NCI-H526 treated with DMSO at 0.1 percent for 48 hours (cell line): ENCODE data around the gene TBC1D16.
"Not testable (repeated sequence)": the region's sequence is repeated elsewhere in the genome, so short reads cannot be mapped to it uniquely, and the experiment has no call there.

Experiments used
- DNase-seq: peaks from one replicate; lab custom pipeline; 2025; lab: John Stamatoyannopoulos, UW

TBC1D16 gene

DNA sequence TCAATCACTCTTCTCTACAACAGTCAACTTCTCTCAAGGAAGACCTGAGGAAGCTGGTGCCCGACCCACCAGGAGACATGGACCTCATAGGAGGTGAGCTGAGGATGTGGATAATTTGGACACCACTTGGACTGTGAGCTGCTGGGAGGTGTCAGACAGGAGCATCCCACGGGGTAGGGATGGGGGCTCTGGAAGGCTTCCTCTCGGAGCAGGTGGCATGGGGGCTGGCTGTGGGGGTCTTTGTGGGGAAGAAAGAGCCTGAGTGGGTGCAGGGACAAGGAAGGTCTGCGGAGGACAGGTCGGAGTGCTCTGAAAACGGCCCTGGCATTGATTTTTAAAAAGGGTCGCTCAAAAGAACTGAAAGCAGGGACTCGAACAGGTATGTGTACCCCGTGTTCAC is 64.0 kb downstream of the TBC1D16 start:
- DNase-seq: no peak

DNA sequence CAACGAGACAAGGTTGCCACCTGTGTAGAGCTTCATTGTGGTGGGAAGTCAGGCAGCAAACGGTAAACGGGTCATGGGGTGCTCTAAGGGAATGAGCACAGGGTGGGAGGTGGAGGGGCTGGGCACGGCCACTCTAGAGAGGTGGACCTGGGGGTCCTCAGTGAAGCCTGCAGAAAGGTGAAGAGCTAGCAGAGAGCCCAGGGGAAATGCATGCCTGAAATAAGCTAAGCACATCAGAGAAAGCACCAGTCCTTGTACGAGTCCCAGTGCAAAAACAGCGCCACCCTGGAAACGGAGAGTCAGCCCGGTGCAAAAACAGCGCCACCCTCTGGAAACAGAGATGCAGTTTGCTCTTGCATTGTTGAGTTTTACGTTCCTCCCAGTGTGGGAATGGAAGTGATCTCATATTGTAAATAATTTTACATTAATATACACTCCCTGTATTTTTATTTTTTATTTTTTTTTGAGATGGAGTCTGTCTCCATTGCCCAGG is 65.0 kb downstream of the TBC1D16 start:
- DNase-seq: peak; percentile 36

- no peak for DNase-seq
Measured at GRCh38 chr17:79969906-79970305, 65.8 kb downstream of the TBC1D16 start.

DNA sequence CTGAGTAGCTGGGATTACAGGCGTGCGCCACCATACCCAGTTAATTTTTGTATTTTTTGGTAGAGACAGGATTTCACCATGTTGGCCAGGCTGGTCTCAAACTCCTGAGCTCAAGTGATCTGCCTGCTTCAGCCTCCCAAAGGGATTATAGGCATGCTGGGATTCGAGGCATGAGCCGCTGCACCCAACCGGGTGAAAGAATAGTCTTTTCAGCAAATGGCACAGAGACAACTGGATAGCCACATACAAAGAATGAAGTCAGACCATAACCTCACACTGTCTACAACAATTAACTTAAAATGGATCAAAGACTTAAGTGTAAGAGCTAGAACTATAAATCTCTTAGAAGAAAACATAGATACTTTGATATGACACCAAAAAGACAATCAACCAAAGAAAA is 67.6 kb downstream of the TBC1D16 start:
- no peak for DNase-seq

GRCh38 chr17:79966681-79967080 is 69.0 kb downstream of the TBC1D16 start:
- no peak for DNase-seq

GRCh38 chr17:79965806-79966205 is 69.9 kb downstream of the TBC1D16 start:
- no peak for DNase-seq

- DNase-seq: not testable (repeated sequence)
Measured at GRCh38 chr17:79962467-79962866, 73.2 kb downstream of the TBC1D16 start.

DNA sequence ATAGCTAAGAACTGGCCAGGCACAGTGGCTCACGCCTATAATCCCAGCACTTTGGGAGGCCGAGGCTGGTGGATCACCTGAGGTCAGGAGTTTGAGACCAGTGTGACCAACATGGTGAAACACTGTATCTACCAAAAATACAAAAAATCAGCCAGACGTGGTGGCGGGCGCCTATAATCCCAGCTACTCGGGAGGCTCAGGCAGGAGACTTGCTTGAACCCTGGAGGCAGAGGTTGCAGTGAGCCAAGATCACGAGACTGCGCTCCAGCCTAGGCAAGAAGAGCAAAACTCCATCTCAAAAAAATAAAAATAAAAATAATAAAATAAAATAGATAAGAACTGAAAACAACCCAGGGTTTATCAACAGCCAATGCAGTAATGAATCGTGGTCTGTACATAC is 74.1 kb downstream of the TBC1D16 start:
- not testable (repeated sequence) for DNase-seq

GRCh38 chr17:79960788-79961522 is 74.7 kb downstream of the TBC1D16 start:
- no peak for DNase-seq

- no peak for DNase-seq
Measured at GRCh38 chr17:79959042-79959441, 76.6 kb downstream of the TBC1D16 start.

GRCh38 chr17:79956853-79957252 is 78.8 kb downstream of the TBC1D16 start:
- DNase-seq: no peak

- DNase-seq: not testable (repeated sequence)
Measured at GRCh38 chr17:79956441-79956735, 79.3 kb downstream of the TBC1D16 start.

DNA sequence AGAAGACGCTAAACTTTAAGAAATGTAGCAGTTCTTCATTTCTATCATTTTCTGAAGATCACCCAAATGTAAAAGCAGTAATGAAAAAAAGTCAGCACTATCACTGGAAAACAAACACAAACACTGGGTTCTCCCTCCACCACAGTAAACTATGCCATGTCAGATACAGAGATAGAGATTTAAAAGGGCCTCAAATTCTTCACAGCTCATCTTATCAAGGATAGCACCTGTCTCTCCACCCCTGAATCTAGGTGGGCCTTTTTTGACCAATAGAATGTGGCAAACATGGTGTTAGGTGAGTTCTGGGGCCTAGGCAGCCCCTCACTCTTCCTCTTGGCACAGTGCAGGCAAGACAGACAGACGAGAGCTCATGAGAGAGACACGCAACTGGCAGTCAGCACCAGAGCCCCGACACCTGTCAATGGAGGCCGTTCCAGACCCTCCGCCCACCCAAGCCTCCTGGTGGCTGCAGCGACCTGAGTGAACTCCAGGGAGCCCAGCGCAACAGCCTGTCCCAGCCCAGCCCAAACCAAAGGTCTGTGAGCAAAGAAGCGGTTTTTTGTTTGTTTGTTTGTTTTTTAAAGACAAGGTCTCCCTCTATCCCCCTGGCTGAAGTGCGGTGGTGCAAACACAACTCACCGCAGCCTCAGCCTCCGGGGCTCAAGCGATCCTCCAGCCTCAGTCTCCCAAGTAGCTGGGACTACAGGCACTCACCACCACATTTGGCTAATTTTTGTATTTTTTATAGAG is 79.8 kb downstream of the TBC1D16 start:
- DNase-seq: no peak

DNA sequence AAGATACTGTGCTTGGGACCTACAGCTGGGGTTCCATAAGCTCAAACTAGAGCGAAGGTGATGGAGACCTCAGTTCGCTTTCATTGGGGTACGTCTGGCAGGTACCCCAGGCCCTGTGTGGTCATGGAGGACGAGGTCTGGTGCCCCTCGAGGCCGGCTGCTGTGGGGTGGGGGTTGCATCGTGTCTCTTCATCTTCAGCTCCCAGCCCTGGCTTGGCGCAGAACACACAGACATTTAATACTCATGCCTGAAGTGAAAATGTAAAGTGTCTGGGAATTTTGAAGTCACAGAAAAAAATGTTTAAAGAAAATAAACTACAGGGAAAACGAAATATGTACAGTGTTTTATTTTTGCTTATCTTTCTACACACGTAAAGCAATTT is 80.5 kb downstream of the TBC1D16 start:
- DNase-seq: no peak

GRCh38 chr17:79954281-79955166 is 81.1 kb downstream of the TBC1D16 start:
- DNase-seq: no peak

DNA sequence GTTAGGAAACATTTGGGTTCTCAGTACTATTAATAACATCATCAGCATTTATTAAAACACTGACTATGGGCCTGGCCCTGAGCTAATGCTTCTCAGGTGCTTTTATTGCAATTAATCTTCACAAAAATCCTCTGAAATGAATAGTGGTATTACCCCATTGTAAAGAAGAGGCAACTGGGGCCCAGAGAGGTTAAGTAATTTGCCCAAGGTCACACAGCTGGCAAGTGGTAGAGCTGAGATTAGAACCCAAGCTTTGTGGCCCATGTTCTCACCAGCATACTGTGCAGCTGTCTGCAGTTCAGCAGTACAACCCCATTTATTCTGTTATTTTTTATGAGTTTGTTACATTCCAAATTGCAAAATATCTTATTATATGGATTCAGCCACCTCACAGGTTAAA is 82.3 kb downstream of the TBC1D16 start:
- DNase-seq: no peak

DNA sequence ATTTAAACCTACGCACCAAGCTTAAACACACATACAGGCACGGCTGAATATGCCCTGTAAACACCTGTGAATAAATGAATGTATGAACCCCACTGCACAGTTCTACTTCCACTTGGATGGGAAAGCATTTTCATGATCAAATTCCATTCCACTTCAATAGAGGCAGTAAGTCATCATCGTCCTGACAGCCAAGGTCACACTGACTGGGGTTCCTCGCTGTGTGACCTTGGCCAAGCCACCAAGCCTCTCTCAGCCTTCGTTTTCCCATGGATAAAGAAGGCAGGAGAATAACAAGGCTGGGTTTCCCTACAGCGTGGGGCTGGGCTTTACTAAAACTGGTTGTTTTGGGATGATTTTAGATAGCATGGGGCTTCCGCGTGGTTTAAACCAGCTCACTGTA is 82.8 kb downstream of the TBC1D16 start:
- no peak for DNase-seq

- peak; percentile 54 for DNase-seq
Measured at GRCh38 chr17:79952265-79952877, 83.3 kb downstream of the TBC1D16 start.

GRCh38 chr17:79951361-79952264 is 84.1 kb downstream of the TBC1D16 start:
- DNase-seq: peak; percentile 86

DNA sequence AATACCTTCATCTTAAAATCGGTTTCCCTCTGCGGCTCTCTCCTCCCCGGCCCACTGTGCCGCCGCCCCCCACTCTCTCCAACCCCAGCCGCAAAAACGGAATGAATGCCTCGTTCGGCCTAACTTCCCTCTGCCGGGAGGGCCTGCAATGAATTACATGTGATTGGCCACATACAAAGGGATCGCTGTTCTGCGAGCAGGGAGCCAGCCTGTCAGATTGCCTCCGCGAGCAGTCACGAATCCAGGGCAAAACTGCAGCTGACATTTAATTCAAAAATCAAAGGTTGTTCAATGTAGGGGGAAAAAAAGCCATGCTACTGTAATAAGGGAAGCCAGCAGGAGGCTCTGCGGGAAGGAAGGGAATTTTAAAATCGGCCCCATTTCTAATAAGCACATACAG is 84.9 kb downstream of the TBC1D16 start:
- peak; percentile 77 for DNase-seq

DNA sequence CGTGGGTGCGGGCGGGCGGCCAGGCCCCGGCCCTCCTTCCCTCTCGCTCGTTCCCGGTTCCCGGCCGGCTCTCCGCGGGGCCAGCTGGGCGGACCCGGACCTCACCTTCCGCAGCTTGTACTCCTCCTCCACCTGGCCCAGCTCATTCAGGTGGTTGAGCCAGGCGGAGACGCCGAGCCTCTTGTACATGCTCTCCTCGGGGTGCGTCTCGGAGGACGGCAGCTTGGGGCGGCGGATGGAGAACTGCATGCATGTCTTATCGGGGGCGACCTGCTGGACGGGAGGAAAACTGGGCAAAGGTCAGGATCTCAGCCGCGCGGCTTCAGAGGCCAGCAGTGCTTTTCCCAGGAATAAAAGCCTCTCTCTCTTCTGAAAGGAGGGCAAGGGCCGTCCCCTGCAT is 85.4 kb downstream of the TBC1D16 start:
- DNase-seq: peak; percentile 53
